GM23338 (cell line): ENCODE results near the gene MUC6.

ENCODE experiments used
- EZH2 ChIP-seq: fragments of 200-600 bp; sonication (generic); IDR thresholded peaks from one replicate; pipeline ENCODE4 v1.8.0; 2017; ENCODE audit warnings: antibody characterized with exemption, mild to moderate bottlenecking, low read depth; ENCODE audit not compliant: unreplicated experiment
- EZH2phosphoT487 ChIP-seq: fragments of 200-600 bp; sonication (generic); IDR thresholded peaks from one replicate; pipeline ENCODE4 v1.8.1; 2018; ENCODE audit warnings: antibody characterized with exemption; ENCODE audit not compliant: unreplicated experiment
- POLR2AphosphoS5 ChIP-seq: IDR thresholded peaks from 2 replicates; pipeline ENCODE4 v1.6.1; 2016; ENCODE audit warnings: antibody characterized with exemption, low read depth

GRCh38 chr11:1049911-1050580, 13.5 kb upstream of the MUC6 start:
- no peak for TF ChIP-seq POLR2AphosphoS5
- no peak for TF ChIP-seq EZH2
- no peak for TF ChIP-seq EZH2phosphoT487
